Neural progenitor cell (in vitro differentiated cells): ENCODE data around the gene SETD2. TPM values are rescaled to one million over a fixed set of nuclear protein-coding genes. Genes with fewer than 3 reads are reported as not detected.

Experiments used
- DNase-seq: peaks from one replicate; pipeline ENCODE4 v3.0.0-alpha.2; 2016; ENCODE audit warnings: low spot score
- H2AFZ ChIP-seq: fragments of 200-600 bp; sonication (generic); replicated peaks from 2 replicates; pipeline ENCODE4 v1.6.1; 2016; ENCODE audit warnings: antibody characterized with exemption
- H3F3A ChIP-seq: fragments of 200-600 bp; sonication (generic); 2 replicates; pipeline ENCODE4 v1.6.1; 2016; ENCODE audit warnings: antibody characterized with exemption, low read depth
- H3K27ac ChIP-seq: fragments of 200-600 bp; sonication (generic); 2 replicates; pipeline ENCODE4 v1.5.1; 2016; ENCODE audit warnings: mild to moderate bottlenecking
- H3K27me3 ChIP-seq: fragments of 200-600 bp; sonication (generic); 2 replicates; pipeline ENCODE4 v1.6.1; 2016; ENCODE audit warnings: mild to moderate bottlenecking, moderate library complexity
- H3K36me3 ChIP-seq: fragments of 200-600 bp; sonication (generic); 2 replicates; pipeline ENCODE4 v1.5.1; 2016
- H3K4me1 ChIP-seq: fragments of 200-600 bp; sonication (generic); 2 replicates; pipeline ENCODE4 v1.6.1; 2016; ENCODE audit warnings: mixed run types
- H3K4me2 ChIP-seq: fragments of 200-600 bp; sonication (generic); 2 replicates; pipeline ENCODE4 v1.6.1; 2016
- H3K4me3 ChIP-seq: fragments of 200-600 bp; sonication (generic); 2 replicates; pipeline ENCODE4 v1.5.1; 2016
- H3K79me2 ChIP-seq: fragments of 200-600 bp; sonication (generic); 2 replicates; pipeline ENCODE4 v1.6.1; 2016; ENCODE audit warnings: low read depth
- H3K9ac ChIP-seq: fragments of 200-600 bp; sonication (generic); 2 replicates; pipeline ENCODE4 v1.6.1; 2016
- H3K9me3 ChIP-seq: fragments of 200-600 bp; sonication (generic); 2 replicates; pipeline ENCODE4 v1.5.1; 2016; ENCODE audit warnings: low read depth
- H4K20me1 ChIP-seq: fragments of 200-600 bp; sonication (generic); 2 replicates; pipeline ENCODE4 v1.6.1; 2016; ENCODE audit warnings: low read depth
- H3K27ac Mint-ChIP-seq: 3 replicates; pipeline ENCODE4 v1.8.0; 2021; ENCODE audit warnings: mixed read lengths
- H3K27me3 Mint-ChIP-seq: 2 replicates; pipeline ENCODE4 v1.8.0; 2022; ENCODE audit warnings: low read depth, mild to moderate bottlenecking, inconsistent platforms, moderate library complexity, mixed read lengths; ENCODE audit not compliant: insufficient read depth
- H3K36me3 Mint-ChIP-seq: 3 replicates; pipeline ENCODE4 v1.8.0; 2021; ENCODE audit warnings: mixed read lengths
- H3K4me1 Mint-ChIP-seq: 3 replicates; pipeline ENCODE4 v1.8.0; 2021; ENCODE audit warnings: mixed read lengths
- H3K4me3 Mint-ChIP-seq: 3 replicates; pipeline ENCODE4 v1.8.0; 2021; ENCODE audit warnings: mild to moderate bottlenecking, moderate library complexity, mixed read lengths
- H3K9me3 Mint-ChIP-seq: 3 replicates; pipeline ENCODE4 v1.8.0; 2020; ENCODE audit warnings: mixed read lengths
- EZH2 ChIP-seq: fragments of 200-600 bp; sonication (generic); IDR thresholded peaks from 2 replicates; pipeline ENCODE4 v1.6.1; 2017; ENCODE audit warnings: antibody characterized with exemption, mild to moderate bottlenecking, moderate library complexity
- EZH2phosphoT487 ChIP-seq: fragments of 200-600 bp; sonication (generic); IDR thresholded peaks from 2 replicates; pipeline ENCODE4 v1.6.1; 2017; ENCODE audit warnings: antibody characterized with exemption
- total RNA-seq: library from RNA; depleted of rRNA; stranded (reverse); fragments of >200 nt; gene quantifications from 2 replicates; pipeline ENCODE4 v1.2.3, GENCODE V29; 2015; ENCODE audit warnings: low replicate concordance
- TF ChIP-seq, protein P1 (sequence below): fragments of 200-600 bp; sonication (generic); IDR thresholded peaks from 2 replicates; pipeline ENCODE4 v1.5.1; 2017; ENCODE audit warnings: antibody characterized with exemption, mild to moderate bottlenecking

Gene SETD2
- total RNA-seq, 1 donor from 2014 or later = 46.0 TPM

DNA sequence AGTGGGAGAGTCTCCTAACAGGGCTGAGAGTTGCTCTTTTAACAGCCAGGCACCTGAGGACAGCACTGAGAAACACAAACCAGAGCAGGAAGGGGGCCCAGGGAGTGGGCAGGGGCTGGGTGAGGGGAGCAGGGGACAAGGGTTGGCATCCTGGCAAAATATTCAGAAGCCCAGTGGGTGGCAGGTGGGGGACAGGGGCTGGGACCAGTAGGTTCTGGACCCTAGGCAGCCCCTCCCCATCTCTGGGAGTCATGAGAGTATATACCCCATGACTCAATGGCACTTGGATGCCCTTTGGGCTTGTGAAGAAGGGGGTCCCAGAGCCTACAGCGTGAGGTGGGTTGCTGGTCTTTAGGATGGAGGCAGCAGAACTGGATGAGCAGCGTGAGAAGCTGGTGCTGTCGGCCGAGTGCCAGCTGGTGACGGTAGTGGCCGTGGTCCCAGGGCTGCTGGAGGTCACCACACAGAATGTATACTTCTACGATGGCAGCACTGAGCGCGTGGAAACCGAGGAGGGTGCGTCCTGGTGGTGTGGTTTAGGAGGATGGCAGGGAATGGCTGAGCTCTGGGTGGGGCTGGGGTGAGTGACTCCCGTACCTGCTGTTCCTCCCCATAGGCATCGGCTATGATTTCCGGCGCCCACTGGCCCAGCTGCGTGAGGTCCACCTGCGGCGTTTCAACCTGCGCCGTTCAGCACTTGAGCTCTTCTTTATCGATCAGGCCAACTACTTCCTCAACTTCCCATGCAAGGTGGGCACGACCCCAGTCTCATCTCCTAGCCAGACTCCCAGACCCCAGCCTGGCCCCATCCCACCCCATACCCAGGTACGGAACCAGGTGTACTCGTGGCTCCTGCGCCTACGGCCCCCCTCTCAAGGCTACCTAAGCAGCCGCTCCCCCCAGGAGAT, 160.2 kb downstream of the SETD2 start:
- Histone ChIP-seq H3K36me3 (no peaks in the 10 kb centered on the region), H3K79me2 (no peaks in the 10 kb centered on the region), H3K27me3 (no peaks in the 10 kb centered on the region), H3K4me1 (no peaks in the 10 kb centered on the region), H3F3A (peaks cover 3% of the 10 kb centered on the region), H3K4me2 (no peak overlapping the region), H2AFZ (no peak overlapping the region), H4K20me1 (no peaks in the 10 kb centered on the region), H3K4me3 (no peak overlapping the region), H3K9ac (no peak overlapping the region), H3K27ac (no peak overlapping the region), H3K9me3 (no peaks in the 10 kb centered on the region)
- DNase-seq = no peak
- peaks cover 2% of the 10 kb centered on the region for H3K27me3 Mint-ChIP-seq
- TF ChIP-seq EZH2phosphoT487 = no peak
- no peak for TF ChIP-seq EZH2
- H3K4me3 Mint-ChIP-seq = no peak overlapping the region
- no peaks in the 10 kb centered on the region for H3K9me3 Mint-ChIP-seq
- peaks cover 2% of the 10 kb centered on the region for H3K4me1 Mint-ChIP-seq
- no peak overlapping the region for H3K27ac Mint-ChIP-seq
- H3K36me3 Mint-ChIP-seq = no peaks in the 10 kb centered on the region

DNA sequence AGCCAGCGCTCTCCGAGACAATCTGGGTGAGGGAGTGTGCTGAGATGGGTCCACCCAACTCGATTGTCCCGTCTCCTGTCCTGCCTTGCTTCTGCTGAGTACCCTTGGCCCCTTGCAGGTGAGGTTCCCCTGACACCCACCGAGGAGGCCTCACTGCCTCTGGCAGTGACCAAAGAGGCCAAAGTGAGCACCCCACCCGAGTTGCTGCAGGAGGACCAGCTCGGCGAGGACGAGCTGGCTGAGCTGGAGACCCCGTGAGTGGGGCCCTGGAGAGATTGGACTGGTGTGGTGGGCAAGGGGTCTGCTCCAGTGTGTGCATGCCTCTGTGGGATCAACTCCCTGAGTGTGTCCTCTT, 160.9 kb downstream of the SETD2 start:
- no peak overlapping the region for H2AFZ ChIP-seq
- Mint-ChIP-seq H3K9me3 (no peaks in the 10 kb centered on the region), H3K4me3 (no peak overlapping the region), H3K27me3 (peaks cover 2% of the 10 kb centered on the region), H3K36me3 (no peaks in the 10 kb centered on the region), H3K4me1 (peaks cover 3% of the 10 kb centered on the region), H3K27ac (no peak overlapping the region)
- no peak overlapping the region for H3K4me3 ChIP-seq
- no peaks in the 10 kb centered on the region for H4K20me1 ChIP-seq
- no peak overlapping the region for H3K9ac ChIP-seq
- H3K9me3 ChIP-seq = no peaks in the 10 kb centered on the region
- no peak overlapping the region for H3K4me2 ChIP-seq
- no peaks in the 10 kb centered on the region for H3F3A ChIP-seq
- H3K79me2 ChIP-seq = no peaks in the 10 kb centered on the region
- no peak for DNase-seq
- H3K27ac ChIP-seq = no peak overlapping the region
- no peaks in the 10 kb centered on the region for H3K27me3 ChIP-seq
- no peaks in the 10 kb centered on the region for H3K4me1 ChIP-seq
- TF ChIP-seq EZH2 = no peak
- TF ChIP-seq, protein P1, sequence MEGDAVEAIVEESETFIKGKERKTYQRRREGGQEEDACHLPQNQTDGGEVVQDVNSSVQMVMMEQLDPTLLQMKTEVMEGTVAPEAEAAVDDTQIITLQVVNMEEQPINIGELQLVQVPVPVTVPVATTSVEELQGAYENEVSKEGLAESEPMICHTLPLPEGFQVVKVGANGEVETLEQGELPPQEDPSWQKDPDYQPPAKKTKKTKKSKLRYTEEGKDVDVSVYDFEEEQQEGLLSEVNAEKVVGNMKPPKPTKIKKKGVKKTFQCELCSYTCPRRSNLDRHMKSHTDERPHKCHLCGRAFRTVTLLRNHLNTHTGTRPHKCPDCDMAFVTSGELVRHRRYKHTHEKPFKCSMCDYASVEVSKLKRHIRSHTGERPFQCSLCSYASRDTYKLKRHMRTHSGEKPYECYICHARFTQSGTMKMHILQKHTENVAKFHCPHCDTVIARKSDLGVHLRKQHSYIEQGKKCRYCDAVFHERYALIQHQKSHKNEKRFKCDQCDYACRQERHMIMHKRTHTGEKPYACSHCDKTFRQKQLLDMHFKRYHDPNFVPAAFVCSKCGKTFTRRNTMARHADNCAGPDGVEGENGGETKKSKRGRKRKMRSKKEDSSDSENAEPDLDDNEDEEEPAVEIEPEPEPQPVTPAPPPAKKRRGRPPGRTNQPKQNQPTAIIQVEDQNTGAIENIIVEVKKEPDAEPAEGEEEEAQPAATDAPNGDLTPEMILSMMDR = no peak
- TF ChIP-seq EZH2phosphoT487 = no peak
- no peaks in the 10 kb centered on the region for H3K36me3 ChIP-seq

DNA sequence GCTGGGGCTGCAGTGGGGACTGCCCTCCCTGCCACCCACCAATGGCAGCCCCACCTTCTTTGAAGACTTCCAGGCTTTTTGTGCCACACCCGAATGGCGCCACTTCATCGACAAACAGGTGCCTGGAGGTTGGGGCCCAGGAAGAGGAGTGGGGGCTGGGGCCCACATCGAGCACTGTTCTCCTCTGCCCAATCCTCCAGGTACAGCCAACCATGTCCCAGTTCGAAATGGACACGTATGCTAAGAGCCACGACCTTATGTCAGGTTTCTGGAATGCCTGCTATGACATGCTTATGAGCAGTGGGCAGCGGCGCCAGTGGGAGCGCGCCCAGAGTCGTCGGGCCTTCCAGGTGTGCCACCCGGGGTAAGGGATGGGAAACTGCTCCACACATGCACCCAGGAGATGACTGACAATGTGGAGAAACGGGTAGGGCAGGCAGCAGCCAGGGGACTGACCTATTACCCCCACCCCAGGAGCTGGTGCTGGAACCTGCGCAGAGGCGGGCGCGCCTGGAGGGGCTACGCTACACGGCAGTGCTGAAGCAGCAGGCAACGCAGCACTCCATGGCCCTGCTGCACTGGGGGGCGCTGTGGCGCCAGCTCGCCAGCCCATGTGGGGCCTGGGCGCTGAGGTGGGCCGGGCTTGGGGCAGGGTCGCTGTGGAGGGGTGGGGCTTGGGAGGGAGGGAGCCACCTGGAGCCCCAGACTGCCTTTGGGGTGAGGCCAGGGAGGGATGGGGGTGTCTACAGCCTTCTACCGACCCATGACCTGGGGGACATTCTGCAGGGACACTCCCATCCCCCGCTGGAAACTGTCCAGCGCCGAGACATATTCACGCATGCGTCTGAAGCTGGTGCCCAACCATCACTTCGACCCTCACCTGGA, 161.5 kb downstream of the SETD2 start:
- H3K4me3 ChIP-seq = no peak overlapping the region
- no peak overlapping the region for H3K9ac ChIP-seq
- no peak overlapping the region for H3K27ac Mint-ChIP-seq
- H3K36me3 Mint-ChIP-seq = no peaks in the 10 kb centered on the region
- no peaks in the 10 kb centered on the region for H4K20me1 ChIP-seq
- H3K4me1 ChIP-seq = no peaks in the 10 kb centered on the region
- no peaks in the 10 kb centered on the region for H3F3A ChIP-seq
- H3K4me2 ChIP-seq = no peak overlapping the region
- H2AFZ ChIP-seq = no peak overlapping the region
- peaks cover 3% of the 10 kb centered on the region for H3K4me1 Mint-ChIP-seq
- no peaks in the 10 kb centered on the region for H3K9me3 Mint-ChIP-seq
- peaks cover 2% of the 10 kb centered on the region for H3K27me3 Mint-ChIP-seq
- H3K4me3 Mint-ChIP-seq = no peak overlapping the region
- DNase-seq = peak; percentile 68
- H3K27ac ChIP-seq = no peak overlapping the region
- H3K9me3 ChIP-seq = no peaks in the 10 kb centered on the region
- TF ChIP-seq EZH2phosphoT487 = no peak
- TF ChIP-seq, protein P1 = peak; percentile 56
- no peaks in the 10 kb centered on the region for H3K27me3 ChIP-seq
- no peaks in the 10 kb centered on the region for H3K36me3 ChIP-seq
- no peaks in the 10 kb centered on the region for H3K79me2 ChIP-seq
